Inflammatory macrophage treated with lipopolysaccharide for 4 hours (primary cell): ENCODE measurements around the gene POC1A.

ENCODE experiments used
- DNase-seq: peaks from one replicate; pipeline ENCODE4 v3.0.0-alpha.2; 2020

Gene POC1A

GRCh38 chr3:52150357-52150756 is 3.9 kb downstream of the POC1A start:
- no peak for DNase-seq

GRCh38 chr3:52149726-52150125 is 4.5 kb downstream of the POC1A start:
- DNase-seq: no peak

DNA sequence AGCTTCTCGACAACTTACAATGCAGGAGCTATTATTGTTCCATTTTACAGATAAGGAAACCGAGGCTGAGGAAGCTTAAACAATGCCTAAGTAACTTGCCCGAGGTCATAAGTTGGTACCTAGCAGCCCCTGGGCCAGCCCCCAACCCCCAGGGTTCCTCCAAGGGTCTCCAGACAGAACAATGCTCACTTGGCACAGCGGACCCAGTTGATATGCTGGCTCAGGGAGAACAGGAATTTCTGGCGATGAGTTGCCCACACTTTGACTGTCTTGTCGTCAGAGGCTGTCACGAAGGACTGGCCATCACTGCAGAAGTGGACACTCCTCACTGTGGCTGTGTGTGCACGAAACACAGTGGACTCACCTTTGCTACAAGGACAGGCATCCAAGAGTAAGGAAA is 5.2 kb downstream of the POC1A start:
- no peak for DNase-seq

DNA sequence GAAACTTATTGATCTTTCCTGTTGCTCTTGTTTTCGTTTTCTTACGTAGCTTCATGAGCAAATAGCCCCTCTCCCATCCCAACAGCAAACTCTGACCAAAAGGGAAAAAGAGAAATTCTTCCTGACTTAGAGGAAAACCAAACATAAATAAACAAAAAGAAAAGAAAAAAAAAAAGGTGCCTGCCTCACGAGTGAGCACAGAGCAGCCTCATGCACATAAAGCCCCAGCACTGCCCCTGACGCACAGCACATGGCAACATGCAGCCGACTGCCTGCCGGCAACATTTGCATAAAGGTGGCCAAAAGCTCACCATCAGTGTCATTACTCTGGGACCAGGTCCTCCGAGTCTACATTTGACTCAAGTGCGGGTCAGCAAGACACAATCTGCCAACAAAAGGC is 6.4 kb downstream of the POC1A start:
- no peak for DNase-seq

GRCh38 chr3:52146811-52147210 is 7.4 kb downstream of the POC1A start:
- no peak for DNase-seq

GRCh38 chr3:52146189-52146588 is 8.0 kb downstream of the POC1A start:
- no peak for DNase-seq

- no peak for DNase-seq
Measured at GRCh38 chr3:52145736-52146110, 8.5 kb downstream of the POC1A start.

DNA sequence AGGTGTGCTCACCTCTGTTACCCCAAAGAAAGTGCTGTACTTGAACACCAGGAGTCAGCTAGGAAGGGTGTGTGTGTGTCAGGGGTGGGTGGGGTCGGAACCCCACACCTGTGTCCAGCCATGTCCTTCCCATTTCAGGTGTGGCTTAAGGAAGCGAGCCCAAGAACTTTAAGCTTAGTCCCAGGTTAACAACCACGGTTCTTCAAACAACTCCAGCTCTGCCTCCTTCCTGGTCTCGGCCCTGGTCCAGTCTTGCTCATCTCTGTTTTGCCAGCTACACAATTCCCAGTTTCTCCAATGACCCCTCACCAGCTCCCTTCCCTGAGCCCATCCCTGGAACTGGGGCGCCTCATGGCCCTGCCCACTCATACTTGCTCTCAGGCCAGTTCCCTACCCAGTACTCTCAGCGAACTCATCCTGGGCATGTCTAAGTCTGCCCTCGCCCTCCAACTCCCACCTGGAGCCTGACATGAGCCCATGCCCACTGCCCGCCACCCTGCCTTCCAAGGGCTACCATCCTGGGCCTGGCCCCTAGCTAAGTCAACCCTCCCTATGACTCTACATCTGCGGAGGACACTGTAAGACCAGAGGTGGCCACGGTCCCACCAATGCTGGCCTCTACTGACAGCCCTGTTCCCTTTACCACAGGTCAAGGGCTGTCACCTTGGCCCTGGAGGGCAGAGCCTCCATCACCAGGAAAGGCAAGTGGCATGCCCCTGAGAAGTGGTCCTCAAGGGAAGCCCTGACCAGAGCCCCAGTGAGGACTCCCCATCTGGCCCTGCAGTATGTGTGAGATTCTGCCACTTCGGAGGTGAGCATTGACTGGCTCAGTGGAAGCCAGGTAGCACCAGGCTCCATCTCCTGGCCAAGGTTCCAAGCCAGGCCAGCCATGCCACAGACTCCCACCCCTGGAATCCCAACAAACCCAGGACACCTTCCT is 9.2 kb downstream of the POC1A start:
- no peak for DNase-seq

DNA sequence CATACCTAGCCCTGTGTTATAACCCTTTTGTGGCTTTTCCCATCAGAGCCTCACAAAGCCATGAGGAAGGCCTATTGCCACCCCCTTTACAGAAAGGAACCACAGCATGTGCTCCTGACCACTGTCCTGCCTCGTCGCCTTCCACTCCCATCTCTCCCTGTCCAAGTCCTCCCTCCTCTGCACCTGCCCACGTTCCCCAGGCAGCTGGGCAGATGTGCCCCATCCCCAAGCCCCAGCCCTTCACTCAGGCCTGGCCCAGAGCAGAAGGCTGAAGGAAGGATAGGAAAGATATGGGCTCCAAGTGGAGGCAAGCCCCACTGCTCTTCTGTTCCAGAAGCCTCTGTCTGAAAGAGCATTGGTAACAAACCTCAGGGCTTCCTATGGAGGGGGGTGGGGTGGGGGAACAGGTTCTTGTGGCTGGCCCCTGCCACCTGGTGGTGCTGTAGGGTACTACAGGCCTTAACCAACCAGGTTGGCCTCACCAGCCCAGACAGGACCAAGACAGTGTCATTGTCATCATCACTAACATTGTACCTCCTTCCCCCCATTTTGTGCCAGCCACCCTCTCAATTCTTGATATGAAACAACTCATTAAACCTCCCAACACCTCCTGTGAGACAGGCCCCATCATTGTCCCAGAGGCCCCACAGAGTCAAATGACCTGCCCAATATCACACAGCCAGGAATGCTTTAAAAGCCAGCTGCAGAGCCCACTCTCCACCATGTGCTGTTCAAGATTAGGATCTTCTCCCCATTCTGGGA is 10.0 kb downstream of the POC1A start:
- DNase-seq: peak; percentile 66

- no peak for DNase-seq
Measured at GRCh38 chr3:52143616-52144015, 10.6 kb downstream of the POC1A start.

GRCh38 chr3:52143156-52143555 is 11.1 kb downstream of the POC1A start:
- DNase-seq: no peak

- DNase-seq: no peak
Measured at GRCh38 chr3:52141751-52142150, 12.5 kb downstream of the POC1A start.

- DNase-seq: no peak
Measured at GRCh38 chr3:52140769-52141168, 13.5 kb downstream of the POC1A start.

- no peak for DNase-seq
Measured at GRCh38 chr3:52140000-52140399, 14.2 kb downstream of the POC1A start.

GRCh38 chr3:52137311-52137710 is 16.9 kb downstream of the POC1A start:
- no peak for DNase-seq

DNA sequence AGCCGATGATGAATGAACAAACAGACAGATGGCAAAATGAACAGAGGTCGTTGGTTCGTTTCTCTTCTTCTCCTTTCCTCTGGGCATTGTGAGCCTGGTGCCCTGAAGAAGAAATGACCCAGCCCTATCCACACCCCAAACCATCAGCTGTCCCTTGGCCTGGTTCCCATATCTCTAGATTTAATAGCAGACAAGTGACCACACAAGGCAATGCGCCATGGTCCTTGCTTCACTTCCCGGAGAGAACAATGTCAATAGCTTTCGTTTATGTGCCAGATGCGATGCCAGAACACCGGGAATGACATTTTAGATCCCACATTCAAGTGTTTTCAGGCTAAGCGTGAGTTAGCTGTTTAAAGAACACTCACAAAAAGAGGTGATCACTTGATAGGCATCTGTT is 17.7 kb downstream of the POC1A start:
- DNase-seq: no peak

- no peak for DNase-seq
Measured at GRCh38 chr3:52135332-52135731, 18.9 kb downstream of the POC1A start.

- DNase-seq: no peak
Measured at GRCh38 chr3:52134761-52135160, 19.5 kb downstream of the POC1A start.

GRCh38 chr3:52132930-52133329 is 21.3 kb downstream of the POC1A start:
- no peak for DNase-seq

DNA sequence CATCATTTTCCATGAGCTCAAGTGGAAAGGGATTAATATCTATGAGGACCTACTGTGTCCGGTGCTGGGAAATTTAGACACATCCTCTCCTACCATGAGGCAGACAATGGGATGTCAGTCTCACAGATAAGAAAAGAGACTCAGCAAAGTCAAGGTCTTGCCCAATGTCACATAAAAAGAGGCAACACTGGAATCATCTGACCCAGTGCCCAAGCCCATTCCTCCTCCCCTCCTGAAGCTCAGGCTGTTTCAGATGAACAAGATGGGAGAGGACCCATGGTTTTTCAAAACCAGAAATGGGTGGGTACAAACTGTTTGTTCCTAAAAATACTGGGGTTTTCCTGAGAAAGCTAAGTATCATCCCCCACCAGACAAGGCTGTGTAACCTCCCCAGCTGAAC is 22.2 kb downstream of the POC1A start:
- DNase-seq: peak; percentile 35

DNA sequence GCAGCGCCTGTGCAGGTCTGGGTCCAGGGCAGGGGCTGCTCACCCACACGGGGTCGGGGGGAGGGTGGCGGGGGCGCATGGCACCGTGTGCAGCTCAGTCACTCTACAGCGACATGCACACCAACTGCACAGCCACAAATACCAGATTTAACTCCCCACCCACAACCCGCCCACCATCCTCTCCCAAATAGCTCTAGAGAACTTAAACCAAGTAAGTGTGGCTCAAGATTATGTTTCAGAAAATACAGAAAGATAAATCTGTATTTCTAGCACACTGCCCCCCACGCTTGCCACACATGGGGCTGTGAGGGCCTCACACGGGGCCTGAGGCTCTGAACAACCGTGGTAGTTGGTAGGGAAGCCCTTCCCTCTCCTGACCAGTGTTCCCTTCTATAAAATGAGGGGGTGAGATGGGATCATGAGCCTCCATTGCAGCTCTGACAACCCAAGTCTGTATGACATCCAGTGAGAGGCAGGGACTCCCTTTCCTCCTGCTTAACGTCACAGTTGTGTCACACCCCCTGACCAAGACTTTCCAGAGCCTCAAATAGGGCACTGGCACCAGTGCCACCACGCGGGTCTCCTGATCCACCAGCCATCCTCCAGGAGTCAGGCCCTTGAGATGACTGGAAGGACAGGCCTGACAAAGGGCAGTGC is 23.1 kb downstream of the POC1A start:
- peak; percentile 12 for DNase-seq

DNA sequence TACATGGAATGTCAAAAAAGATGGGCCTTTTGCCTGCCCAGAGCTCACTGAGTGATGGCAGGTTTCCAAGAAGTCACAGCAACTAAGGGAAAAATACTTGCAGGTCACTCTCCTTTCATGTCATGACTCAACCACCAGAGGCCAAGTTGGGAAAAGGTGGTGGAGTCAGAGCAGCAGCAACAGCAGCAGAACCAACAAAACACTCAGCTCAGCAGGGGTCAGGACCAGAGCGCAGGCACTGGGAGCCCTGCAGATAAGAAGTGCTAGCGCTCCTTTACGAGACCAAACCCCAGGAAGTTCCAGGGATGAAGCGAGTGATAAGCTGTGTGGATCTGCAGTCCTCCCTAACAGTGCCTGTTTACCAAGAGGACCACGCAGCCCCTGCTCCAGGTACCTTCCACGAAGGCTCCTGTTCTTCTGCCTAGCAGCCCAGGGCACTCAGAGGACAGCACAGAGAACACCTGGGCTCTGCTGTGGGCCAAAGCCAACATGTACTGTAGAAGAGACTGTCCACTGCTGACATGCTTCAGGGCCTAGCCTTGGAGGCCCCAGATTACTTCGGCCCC is 26.0 kb downstream of the POC1A start:
- DNase-seq: no peak

GRCh38 chr3:52126500-52126899 is 27.7 kb downstream of the POC1A start:
- no peak for DNase-seq
